GM12874 (cell line): Measurements from ENCODE around the gene DDA1.

Source experiments
- CTCF ChIP-seq: IDR thresholded peaks from 2 replicates; pipeline ENCODE4 v1.5.1; 2011; ENCODE audit warnings: low read depth, mild to moderate bottlenecking, control low read depth, low read length, moderate library complexity; ENCODE audit not compliant: insufficient read depth

Gene DDA1

GRCh38 chr19:17293605-17294004, 15.8 kb upstream of the DDA1 start:
- no peak for TF ChIP-seq CTCF

- TF ChIP-seq CTCF = no peak
Observed at GRCh38 chr19:17294051-17294891, 15.1 kb upstream of the DDA1 start.

GRCh38 chr19:17296273-17296672, 13.1 kb upstream of the DDA1 start:
- no peak for TF ChIP-seq CTCF

- no peak for TF ChIP-seq CTCF
Observed at GRCh38 chr19:17296976-17297375, 12.4 kb upstream of the DDA1 start.

GRCh38 chr19:17300992-17301619, 8.3 kb upstream of the DDA1 start:
- no peak for TF ChIP-seq CTCF

- no peak for TF ChIP-seq CTCF
Observed at GRCh38 chr19:17302391-17303166, 6.8 kb upstream of the DDA1 start.
